Tibial artery (tissue), 4 donors: ENCODE results near the gene CHKA.
A peak's percentile ranks its signal among the peaks of the same experiment; 100 is the strongest.

Experiments
- DNase-seq, 2 donors: peaks; one replicate each; pipeline ENCODE4 v3.0.0-alpha.2; 2019
- H3K27ac ChIP-seq, 2 donors: fragments of 200-600 bp; sonication (generic) in 1 of 2; 1 replicate in 1 of 2; 2 replicates in 1 of 2; pipeline ENCODE4 v1.5.1; 2018 to 2019; ENCODE audit warnings: mild to moderate bottlenecking in 1 of 2
- H3K27me3 ChIP-seq, 2 donors: fragments of 200-600 bp; sonication (generic) in 1 of 2; one replicate each; pipeline versions ENCODE4 v1.5.1 to v1.6.0; 2016 to 2019
- H3K36me3 ChIP-seq, 3 donors: fragments of 200-600 bp; sonication (generic) in 2 of 3; one replicate each; pipeline ENCODE4 v1.5.1; 2016 to 2019; ENCODE audit warnings: mild to moderate bottlenecking in 2 of 3
- H3K4me1 ChIP-seq, 4 donors: fragments of 200-600 bp; sonication (generic) in 2 of 4; 1 replicate in 3 of 4; 2 replicates in 1 of 4; pipeline ENCODE4 v1.5.1; 2016 to 2019
- H3K4me3 ChIP-seq, 2 donors: fragments of 200-600 bp; sonication (generic) in 1 of 2; 1 replicate in 1 of 2; 2 replicates in 1 of 2; pipeline ENCODE4 v1.5.1; 2018 to 2019; ENCODE audit warnings: mild to moderate bottlenecking in 2 of 2
- H3K9me3 ChIP-seq, 3 donors: fragments of 200-600 bp; sonication (generic) in 1 of 3; one replicate each; pipeline ENCODE4 v1.5.1; 2016 to 2019
- intact Hi-C: fragments of 100-400 bp; cut with DNase I; formaldehyde crosslinking; loops from one replicate; pipeline ENCODE4 v1.15.0; 2023; ENCODE audit warnings: low total_unique reads
- TF ChIP-seq, protein P1 (sequence below), 2 experiments: fragments of 200-600 bp in 1 of 2; fragments of 450-650 bp in 1 of 2; IDR thresholded peaks; one replicate each; pipeline ENCODE4 v1.5.1; 2017 to 2019; ENCODE audit warnings: antibody characterized with exemption in 2 of 2, mild to moderate bottlenecking in 1 of 2, moderate library complexity in 1 of 2

CHKA gene

DNA sequence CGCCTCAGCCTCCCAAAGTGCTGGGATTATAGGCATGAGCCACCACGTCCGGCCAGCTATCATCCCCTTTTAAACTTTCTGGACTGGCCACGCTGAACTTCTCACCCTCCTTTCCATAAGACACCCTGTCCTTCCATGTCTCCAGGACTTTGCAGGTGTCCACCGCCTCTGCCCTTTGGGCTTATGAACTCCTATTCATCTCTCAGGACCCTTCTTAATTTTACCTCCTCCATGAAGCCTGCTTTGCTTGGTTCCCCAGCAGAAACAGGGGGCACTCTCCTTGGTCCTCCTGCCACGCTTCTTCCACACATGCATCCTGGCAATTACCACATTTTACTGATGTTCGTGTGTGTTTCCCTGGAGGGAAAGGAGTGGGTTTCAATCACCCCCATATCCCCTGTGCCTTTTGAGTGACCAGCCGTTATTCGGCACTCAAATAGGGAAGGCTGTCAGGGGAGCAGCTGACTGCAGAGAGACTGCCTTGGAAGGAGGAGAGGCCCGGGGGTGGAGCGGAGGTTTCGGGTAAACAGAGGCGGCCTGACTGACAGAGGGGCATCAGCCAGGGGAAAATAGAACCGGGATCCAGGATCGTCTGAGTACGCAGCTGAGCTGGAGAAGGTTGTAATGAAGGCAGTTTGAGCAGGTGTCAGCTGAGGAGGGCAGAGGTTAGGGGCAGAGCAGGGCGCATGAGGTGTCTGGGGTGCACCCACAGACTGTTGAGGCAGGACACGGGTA lies 27.1 kb upstream of the CHKA start:
- no peaks in the 10 kb centered on the region for H3K9me3 ChIP-seq
- intact Hi-C loops: no loop called here
- TF ChIP-seq, protein P1, sequence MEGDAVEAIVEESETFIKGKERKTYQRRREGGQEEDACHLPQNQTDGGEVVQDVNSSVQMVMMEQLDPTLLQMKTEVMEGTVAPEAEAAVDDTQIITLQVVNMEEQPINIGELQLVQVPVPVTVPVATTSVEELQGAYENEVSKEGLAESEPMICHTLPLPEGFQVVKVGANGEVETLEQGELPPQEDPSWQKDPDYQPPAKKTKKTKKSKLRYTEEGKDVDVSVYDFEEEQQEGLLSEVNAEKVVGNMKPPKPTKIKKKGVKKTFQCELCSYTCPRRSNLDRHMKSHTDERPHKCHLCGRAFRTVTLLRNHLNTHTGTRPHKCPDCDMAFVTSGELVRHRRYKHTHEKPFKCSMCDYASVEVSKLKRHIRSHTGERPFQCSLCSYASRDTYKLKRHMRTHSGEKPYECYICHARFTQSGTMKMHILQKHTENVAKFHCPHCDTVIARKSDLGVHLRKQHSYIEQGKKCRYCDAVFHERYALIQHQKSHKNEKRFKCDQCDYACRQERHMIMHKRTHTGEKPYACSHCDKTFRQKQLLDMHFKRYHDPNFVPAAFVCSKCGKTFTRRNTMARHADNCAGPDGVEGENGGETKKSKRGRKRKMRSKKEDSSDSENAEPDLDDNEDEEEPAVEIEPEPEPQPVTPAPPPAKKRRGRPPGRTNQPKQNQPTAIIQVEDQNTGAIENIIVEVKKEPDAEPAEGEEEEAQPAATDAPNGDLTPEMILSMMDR (IDR thresholded peaks at IDR 0.05): no peak
- peaks cover 0 to 22% (median 10%) of the 10 kb centered on the region in 4 donors for H3K4me1 ChIP-seq
- no peak overlapping the region for H3K4me3 ChIP-seq
- no peaks in the 10 kb centered on the region for H3K36me3 ChIP-seq
- H3K27ac ChIP-seq: no peak overlapping the region
- DNase-seq: no peak
- H3K27me3 ChIP-seq: peaks cover 0 to 7% of the 10 kb centered on the region in 2 donors

DNA sequence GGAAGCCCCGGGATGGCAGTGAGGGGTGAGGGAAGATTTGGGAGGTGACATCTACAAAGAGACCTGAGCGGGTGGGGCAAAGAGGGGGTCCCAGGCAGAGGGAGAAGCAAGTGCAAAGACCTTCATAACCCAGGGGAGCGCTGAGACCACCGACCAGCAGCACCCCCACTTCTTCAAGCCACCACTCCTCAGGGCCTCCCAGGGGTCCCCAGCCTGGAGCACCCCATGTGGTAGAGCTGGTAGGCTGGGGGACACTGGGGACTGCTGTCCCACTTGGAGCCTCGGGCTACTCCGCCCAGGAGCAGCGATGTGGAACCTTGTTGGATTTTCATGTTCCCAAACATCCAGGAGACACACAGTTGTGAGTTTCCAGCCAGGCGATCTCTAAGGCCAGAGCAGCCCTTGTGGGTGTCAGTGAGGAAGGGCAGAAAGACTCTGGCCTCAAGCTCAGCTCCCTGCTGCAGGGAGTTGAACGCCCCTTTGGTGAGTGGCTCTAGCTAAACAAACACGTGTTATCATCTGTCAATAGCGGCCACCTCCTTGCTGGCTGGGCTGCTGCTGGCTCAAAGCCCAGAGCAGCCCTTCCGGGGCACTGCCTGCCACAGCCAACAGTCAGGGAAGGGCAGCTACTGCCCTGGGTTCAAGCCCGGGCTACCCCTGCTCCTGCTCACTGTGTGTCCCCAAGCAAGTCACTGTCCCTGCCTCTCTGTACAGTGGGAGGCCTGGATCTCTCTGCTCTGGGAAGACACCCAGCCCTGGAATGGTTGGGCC lies 25.7 kb upstream of the CHKA start:
- H3K36me3 ChIP-seq: no peaks in the 10 kb centered on the region
- TF ChIP-seq, protein P1 (IDR thresholded peaks at IDR 0.05): no peak
- H3K4me1 ChIP-seq: peaks cover 0 to 30% (median 10%) of the 10 kb centered on the region in 4 donors
- H3K27ac ChIP-seq: no peak overlapping the region
- H3K4me3 ChIP-seq: no peak overlapping the region
- intact Hi-C loops: no loop called here
- no peaks in the 10 kb centered on the region for H3K9me3 ChIP-seq
- no peak for DNase-seq
- H3K27me3 ChIP-seq: peaks cover 0 to 7% of the 10 kb centered on the region in 2 donors

DNA sequence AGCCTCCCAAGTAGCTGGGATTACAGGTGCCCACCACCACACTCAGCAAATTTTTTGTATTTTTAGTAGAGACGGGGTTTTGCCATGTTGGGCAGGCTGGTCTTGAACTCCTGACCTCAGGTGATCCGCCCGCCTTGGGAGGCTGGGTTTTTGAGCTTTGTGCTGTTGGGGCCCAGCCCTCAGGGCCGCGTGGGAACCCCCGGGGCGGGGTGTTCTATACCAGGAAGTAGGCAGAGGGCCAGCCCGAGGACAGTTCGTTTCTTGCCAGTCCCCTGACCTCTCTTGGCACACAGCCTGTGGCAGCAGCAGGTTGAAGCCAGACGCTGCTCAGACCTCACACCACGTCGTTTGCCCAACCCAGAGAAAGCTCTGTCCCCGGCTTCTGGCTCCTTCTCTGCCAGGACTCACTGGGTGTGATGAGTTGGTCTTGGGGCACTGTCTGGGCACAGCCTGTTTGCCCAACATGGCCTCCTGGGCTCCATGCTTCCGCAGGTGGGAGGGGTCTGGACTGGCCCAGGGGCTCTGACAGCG lies 24.9 kb upstream of the CHKA start:
- Histone ChIP-seq H3K36me3 (no peaks in the 10 kb centered on the region), H3K27ac (no peak overlapping the region), H3K4me1 (peaks cover 0 to 38% (median 10%) of the 10 kb centered on the region in 4 donors), H3K9me3 (no peaks in the 10 kb centered on the region), H3K27me3 (peaks cover 0 to 7% of the 10 kb centered on the region in 2 donors), H3K4me3 (no peak overlapping the region)
- DNase-seq: peak; percentile 85 to 87
- intact Hi-C loops: no loop called here
- TF ChIP-seq, protein P1 (IDR thresholded peaks at IDR 0.05): no peak

DNA sequence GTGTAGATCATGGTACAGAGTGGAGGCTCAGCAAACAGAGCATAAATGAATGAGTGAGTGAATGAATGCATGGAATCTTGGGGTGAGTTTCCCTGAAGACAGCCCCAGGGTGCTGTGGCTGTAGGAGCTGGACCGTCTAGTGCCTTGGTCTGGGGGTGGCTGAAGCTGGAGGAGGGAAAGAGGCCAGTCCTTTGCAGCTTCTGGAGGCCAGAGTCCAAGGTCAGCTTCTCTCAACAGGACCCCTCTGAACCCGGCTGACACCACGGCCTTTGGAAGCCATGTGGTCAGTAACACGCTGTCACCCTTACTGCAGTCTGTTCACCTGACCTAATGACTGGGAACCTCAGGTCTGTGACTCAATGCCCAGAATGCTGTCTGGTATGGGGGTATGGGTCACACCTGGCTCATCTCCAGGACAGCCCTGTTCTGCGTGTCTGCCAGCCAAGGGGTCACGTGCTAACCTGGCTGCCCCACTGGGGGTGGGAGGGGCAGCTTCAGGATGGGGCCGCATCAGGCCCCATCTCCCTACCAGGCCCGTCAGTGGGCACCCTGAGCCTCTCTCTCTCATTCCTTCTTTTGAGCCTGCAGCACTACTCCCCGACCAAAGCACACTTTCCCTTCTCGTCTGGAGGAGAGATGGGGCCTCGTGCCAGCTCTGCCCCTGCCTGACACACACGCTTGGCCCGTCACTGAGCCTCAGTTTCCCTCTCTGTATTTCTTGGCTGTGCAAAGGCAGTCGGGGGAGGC lies 24.1 kb upstream of the CHKA start:
- H3K9me3 ChIP-seq: no peaks in the 10 kb centered on the region
- H3K4me3 ChIP-seq: no peak overlapping the region
- DNase-seq: no peak
- no peaks in the 10 kb centered on the region for H3K36me3 ChIP-seq
- intact Hi-C loops: no loop called here
- H3K4me1 ChIP-seq: peaks cover 0 to 39% (median 10%) of the 10 kb centered on the region in 4 donors
- no peak overlapping the region for H3K27ac ChIP-seq
- H3K27me3 ChIP-seq: peaks cover 0 to 7% of the 10 kb centered on the region in 2 donors
- TF ChIP-seq, protein P1 (IDR thresholded peaks at IDR 0.05): no peak

DNA sequence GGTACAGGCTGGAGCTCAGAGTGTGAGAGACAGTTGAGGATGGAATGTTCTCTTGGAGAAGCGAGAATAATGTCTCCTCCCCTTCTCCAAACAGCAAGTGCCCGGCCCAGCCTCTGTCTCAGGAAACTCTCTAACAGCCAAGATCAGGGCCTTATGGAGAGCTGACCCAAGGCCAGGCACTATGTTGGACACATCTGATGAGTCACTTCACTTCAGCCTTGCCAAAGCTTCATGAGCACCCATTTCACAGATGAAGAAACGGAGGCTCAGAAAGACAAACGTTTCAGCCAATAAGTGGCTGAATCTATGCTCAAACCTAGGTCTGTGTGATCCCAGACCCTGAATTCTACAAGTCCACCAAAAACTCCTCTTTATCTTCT lies 22.1 kb upstream of the CHKA start:
- H3K27me3 ChIP-seq: no peaks in the 10 kb centered on the region
- intact Hi-C loops: no loop called here
- no peak overlapping the region for H3K4me3 ChIP-seq
- H3K36me3 ChIP-seq: no peaks in the 10 kb centered on the region
- no peaks in the 10 kb centered on the region for H3K9me3 ChIP-seq
- peak in 1 of 2 donors; percentile 47 for DNase-seq
- TF ChIP-seq, protein P1 (IDR thresholded peaks at IDR 0.05): no peak
- no peak overlapping the region for H3K27ac ChIP-seq
- peaks cover 0 to 39% (median 10%) of the 10 kb centered on the region in 4 donors for H3K4me1 ChIP-seq
